Umbilical cord (tissue), 2 donors: ENCODE results near the gene REPS1. TPM values are rescaled to one million over a fixed set of nuclear protein-coding genes. Genes with fewer than 3 reads are reported as not detected.
"Not testable (repeated sequence)": the region's sequence is repeated elsewhere in the genome, so short reads cannot be mapped to it uniquely, and the experiment has no call there.

Experiments
- DNase-seq: peaks from one replicate; pipeline ENCODE4 v3.0.0-alpha.2; 2015; ENCODE audit warnings: low spot score
- total RNA-seq: library from RNA; depleted of rRNA; stranded (reverse); fragments of >200 nt; gene quantifications from one replicate; pipeline ENCODE4 v1.2.3, GENCODE V29; 2014; ENCODE audit warnings: low replicate concordance; ENCODE audit not compliant: insufficient read depth

REPS1 gene, protein sequence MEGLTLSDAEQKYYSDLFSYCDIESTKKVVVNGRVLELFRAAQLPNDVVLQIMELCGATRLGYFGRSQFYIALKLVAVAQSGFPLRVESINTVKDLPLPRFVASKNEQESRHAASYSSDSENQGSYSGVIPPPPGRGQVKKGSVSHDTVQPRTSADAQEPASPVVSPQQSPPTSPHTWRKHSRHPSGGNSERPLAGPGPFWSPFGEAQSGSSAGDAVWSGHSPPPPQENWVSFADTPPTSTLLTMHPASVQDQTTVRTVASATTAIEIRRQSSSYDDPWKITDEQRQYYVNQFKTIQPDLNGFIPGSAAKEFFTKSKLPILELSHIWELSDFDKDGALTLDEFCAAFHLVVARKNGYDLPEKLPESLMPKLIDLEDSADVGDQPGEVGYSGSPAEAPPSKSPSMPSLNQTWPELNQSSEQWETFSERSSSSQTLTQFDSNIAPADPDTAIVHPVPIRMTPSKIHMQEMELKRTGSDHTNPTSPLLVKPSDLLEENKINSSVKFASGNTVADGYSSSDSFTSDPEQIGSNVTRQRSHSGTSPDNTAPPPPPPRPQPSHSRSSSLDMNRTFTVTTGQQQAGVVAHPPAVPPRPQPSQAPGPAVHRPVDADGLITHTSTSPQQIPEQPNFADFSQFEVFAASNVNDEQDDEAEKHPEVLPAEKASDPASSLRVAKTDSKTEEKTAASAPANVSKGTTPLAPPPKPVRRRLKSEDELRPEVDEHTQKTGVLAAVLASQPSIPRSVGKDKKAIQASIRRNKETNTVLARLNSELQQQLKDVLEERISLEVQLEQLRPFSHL
- 48.2 TPM for total RNA-seq

DNA sequence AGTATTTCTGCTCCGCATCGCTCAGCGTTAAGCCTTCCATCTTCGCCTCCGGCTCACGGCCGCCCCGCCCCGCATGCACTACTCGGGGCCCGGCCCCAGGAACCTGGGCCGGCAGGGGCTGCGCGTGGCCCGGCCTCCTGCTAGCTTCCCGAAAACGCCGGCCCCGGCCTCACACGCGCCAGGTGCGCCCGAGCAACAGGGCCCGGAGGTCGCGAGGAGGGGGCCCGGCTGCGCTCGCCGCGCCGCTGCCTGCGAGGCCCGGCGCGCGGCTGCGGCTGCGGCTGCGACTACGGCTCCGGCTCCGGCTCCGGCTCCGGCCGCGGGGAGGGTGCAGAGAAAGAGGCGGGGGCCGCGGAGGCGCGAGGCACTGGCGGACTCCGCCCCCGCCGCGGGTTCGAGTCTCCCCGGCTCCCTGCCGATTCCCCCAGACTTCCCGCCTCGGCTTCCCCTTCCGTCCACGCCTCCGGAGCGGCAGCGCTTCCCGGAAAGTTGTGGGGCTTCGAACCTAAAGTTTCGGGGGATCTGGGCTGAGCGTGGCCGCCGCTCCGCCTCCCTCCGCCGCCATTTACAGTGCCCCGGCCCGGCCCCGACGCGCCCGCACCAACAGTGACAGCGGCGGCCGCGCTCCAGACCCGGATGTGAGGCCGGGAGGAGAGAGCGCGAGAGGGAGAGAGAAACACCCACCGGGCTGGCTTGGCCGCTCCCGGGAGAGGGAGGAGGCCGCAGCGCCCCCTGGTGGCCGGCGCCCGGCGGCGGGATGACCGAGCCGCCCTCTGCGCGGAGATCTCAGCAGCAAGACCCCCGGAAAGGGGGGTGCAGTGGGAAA, at the start of gene REPS1:
Gene REPS1 (minus strand): TSS at position 611 of the 826 bp plus-strand sequence. CDS start 571 bp downstream, at position 40.
- DNase-seq: peak; percentile 92

DNA sequence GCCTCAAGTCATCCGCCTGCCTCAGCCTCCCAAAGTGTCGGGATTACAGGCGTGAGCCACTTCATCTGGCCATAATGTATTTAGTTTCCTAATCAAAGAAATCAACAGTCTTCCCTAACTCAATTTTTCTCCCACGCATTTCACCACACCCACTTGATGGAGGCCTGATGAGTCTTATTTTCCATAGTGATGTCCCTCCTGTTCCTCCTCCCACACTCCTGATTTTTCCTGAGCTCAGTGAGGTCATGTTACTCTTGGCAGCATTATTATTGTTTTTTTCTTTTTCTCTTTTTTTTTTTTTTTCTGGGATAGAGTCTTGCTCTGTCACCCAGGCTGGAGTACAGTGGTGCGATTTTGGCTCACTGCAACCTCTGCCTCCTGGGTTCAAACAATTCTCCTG, 49.4 kb upstream of the REPS1 start:
- DNase-seq: no peak

DNA sequence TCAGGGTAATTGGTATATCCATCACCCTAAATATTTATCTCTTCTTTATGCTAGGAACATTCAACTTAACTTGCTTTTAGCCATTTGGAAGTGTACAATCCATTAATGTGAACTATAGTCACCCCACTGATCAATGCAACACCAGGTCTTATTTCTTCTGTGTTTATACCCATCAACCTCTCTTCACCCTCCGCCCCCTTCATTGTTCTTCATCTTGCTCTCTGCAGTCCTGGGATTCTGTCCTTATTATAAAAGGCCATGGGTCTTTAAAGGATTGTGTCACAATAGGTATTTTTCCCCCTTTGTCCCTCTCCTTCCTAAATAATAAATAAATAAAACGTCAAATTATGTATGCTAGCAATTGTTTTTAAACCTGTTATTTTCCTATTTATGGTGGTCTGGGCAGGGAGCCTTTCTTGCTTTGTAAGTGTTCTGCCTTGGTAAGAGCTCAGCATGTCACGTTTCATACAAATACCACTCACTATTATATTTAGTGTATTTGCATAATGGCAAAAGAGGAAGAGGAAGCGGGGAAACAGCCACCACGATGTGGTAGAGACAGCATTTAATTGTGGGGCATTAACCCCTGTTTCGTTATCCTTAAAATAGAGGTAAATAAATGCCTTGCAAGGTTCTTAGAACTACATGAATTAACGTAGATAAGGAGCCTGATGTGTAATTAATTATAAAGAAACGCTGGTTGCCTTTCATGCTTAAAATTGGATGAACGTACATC, 42.3 kb upstream of the REPS1 start:
- DNase-seq: no peak

DNA sequence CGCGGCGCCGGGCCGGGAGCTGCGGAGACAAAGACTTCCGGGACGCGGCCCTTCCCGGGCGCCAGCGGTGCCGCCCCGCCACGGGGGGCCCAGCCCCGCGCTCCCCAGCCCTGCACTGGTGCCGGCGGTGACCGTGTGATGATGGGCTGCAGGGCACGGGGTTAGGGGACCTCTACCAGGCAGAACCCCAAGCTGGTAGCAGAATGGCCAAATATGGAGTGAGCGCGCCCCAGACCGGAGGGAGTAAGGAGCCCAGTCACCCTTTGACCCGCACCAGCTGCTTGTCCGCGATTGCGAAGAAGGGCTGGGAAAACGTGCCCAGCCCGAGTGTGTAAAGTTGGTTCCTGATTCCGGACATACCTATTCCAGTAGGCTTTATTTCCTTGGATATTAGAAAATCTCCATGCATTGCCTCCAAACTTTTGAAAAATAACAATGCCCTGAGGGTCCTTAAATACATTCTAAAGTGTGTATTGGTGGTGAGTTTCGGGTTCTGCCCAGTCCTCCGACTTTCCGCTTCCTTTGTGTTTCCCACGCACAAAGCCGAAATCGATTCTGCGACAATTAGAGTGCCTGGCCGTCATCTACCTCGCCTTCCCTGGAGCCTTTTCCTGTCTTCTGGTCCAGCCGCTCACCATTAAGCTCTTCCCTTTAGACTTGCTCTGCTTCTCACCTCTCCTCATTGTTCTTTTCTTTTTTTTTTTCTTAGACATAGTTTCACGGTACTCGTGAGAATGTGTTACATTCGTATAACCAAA, 41.6 kb upstream of the REPS1 start:
- DNase-seq: peak; percentile 60

DNA sequence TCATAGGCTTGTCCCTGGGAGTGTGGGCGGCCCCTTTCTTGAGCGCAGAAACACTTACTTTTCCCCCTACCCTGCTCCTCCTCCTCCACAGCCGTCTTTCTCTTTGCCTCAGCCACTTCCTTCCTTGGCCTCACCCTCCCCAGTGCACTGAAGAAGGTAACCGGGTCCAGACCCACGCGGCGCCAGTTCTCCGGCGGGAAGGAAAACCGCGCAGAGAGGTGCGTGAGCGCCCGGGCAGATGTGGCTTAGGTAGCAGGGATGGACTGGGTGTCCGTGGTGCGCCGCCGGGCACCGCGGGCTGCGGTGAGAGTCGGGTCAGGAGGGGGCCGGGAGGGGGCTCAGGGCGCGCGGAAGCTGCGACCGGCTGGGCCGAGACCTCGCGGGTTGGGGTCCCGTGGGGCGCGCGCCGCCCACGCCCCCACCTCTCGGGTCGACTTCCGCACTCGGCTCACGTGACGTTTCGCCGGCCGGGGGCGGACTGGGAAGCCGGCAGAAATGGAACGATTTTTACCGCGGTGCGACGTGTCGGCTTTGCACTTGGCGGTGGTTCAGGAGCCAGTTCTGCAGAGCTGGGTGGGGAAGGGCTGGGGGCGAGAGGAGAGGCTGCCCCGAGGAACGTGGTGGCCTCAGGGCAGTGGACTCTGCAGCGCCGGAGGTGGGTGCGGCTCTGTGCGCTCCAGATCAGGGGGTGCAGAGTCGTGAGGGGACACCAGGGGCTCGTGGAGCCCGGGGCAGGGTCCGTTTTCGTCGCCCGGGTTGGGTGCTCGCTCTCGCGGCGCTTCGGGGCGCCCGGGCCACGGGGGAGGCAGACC, 40.8 kb upstream of the REPS1 start, which contains the start of gene ABRACL:
Gene ABRACL (plus strand): TSS at position 88 of the 812 bp plus-strand sequence. CDS start 5,416 bp downstream, outside the sequence.
- DNase-seq: peak; percentile 81

DNA sequence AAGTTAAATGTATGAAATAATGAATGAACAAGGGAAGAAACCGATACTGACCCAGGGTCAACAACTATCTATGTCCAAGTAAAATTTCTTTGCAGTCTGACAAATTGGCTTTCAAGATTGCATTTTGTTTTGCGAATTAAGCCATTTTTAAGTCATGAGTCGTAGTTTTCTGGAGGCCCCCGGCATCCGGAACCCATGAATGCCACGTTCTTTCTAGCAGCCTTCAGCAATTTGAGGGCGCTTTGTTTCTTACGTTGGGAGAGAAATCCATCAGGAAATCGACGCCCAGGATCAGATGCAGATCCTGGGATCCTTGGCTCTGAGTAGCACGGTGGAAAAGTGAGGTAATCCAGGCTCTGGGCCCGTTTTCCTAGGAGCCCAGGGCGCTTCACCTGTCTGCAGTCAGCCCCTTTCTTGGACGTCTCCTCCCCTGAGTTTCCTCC, 40.2 kb upstream of the REPS1 start:
- DNase-seq: no peak

DNA sequence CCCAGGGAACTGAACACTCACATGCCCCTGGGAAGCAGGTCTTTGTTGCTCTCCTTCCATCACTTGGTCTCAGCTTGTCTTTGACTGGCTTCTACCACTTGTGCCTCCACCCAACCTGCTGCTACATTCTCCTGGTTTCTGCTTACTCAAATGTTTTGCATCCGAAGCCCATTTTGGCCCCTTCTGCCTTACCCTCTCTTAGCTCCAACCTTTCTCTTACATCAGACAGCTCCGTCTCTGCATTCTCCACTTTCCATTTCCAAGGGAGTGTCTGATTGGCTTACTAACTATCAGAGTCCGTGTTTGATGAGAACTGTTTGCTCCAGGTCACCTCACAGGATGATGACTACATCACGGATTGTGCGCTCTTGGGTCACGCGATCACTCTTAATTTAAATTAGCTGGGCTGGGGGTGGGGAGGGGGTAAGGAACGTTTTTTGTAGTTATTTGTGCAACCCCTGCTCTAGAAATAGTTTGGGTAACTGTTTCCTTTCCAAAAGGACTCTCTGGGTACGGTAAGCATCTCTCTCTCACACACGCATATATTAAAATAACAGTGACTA, 39.6 kb upstream of the REPS1 start:
- DNase-seq: no peak

DNA sequence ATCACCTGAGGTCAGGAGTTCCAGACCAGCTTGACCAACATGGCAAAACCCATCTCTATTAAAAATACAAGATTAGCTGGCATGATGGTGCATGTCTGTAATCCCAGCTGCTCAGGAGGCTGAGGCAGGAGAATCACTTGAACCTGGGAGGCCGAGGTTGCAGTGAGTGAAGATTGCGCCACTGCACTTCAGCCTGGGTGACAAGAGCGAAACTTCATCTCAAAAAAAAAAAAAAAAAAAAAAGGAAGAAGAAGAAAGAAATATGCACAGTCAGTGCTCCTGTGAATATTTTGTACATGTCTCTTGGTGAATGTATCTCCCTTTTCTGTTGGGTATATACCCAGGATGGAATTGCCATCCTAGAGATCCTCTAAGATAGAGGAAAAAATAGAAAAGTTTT, 37.4 kb upstream of the REPS1 start:
- not testable (repeated sequence) for DNase-seq

DNA sequence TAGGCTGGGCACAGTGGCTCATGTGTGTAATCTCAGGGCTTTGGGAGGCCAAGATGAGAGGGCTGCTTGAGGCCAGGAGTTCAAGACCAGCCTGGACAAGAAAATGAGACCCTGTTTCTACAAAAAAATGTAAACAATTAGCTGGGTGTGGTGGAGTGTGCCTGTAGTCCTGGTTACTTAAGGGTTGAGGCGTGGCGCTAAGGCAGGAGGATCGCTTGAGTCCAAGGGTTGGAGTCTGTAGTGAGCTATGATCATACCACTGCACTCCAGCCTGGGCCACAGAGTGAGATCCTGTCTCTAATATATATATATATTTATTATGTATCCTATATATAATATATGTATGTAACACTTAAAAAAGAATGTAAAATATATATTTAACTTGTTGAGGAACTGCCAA, 32.6 kb upstream of the REPS1 start:
- DNase-seq: no peak

DNA sequence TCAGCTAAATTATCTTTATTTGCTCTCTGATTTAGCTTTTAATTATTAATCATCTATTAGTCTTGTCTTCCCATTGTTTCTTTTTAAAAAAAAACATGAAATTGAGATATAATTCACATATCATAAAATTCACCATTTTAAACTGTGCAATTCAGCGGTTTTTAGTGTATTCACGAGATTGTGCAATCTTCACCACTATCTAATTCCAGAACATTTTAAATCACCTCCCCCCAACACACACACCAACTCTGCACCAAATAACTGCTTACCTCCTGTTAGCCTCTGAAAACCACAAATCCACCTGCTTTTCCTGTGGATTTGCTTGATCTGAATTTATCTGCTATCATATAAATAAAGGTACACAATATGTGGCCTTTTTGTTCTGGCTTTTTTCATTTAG, 31.7 kb upstream of the REPS1 start:
- no peak for DNase-seq

DNA sequence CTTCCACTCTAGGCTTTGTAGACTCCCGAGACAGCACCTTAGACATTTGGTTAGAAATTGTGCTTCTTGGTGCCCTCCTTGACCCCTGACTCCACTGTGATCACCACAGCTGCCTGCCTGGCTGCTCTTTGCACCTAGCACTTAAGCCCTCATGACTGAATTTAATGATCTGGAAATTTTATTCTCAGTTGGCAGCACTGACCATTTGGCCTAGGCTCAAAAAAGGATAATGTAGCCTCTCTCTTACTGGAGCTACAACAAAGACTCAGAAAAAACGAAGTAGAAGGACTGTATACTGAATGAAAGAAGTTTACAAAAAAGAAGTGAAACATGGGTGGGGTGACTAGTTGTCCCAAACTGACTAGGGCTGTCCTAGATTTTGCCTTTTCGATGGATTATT, 29.2 kb upstream of the REPS1 start:
- peak; percentile 27 for DNase-seq

DNA sequence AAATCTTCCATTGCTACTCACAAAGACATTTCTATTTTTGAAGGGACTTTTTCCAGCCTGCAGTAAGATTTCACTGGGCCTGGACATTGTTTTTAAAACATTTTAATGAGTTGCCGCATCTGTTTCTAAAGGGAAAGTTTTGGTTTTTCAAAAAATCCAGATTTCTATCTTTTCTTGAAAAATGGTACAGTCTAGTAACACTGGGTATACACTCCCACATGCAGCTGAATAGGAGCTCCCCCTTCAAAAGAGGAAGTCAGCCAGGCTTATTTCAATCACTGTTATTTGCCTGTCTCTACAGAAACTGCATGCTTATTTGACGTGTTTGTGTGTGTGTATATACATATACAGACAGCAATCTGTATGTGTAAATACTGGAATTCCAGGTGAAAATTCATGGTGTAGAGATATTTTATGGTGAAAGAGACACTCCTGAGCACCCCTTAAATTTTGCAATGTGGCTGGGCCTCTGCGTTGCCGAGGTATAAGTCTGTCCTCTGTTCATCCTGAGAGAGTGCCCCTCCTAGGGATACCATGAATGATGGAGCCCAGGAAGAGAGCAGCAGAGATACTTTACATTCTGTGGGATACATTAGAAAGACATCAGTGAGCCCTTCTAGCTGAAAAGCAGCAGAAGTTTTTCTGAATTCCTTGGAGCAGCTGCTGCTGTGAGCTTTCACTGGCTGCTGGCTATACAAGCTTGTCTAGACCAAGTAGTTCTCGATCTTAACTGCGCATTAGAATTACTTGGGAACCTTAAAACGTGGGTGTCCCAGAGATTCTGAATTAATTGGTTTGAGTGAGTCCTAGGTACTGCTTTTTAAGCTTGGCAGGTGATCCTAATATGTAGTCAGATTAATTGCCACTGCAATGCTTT, 28.5 kb upstream of the REPS1 start:
- DNase-seq: peak; percentile 50

DNA sequence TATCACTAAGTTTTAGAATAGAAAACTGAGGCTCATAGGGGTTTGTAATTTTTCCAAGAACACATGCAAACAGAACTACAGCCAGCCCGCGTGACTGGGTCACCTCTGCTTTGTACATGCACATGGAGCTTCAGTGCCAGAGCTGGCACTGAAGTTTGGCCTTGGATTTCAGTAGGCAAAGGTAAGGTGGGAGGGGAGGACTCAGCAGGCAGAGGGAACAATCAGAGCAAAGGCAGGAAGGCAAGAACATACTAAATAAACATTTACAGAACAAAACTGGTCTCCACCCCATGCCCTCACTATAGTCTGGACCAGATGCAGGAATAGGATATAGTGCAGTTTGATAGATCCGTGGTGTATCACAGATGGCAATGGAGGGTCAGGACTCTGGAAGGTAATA, 26.9 kb upstream of the REPS1 start:
- no peak for DNase-seq

DNA sequence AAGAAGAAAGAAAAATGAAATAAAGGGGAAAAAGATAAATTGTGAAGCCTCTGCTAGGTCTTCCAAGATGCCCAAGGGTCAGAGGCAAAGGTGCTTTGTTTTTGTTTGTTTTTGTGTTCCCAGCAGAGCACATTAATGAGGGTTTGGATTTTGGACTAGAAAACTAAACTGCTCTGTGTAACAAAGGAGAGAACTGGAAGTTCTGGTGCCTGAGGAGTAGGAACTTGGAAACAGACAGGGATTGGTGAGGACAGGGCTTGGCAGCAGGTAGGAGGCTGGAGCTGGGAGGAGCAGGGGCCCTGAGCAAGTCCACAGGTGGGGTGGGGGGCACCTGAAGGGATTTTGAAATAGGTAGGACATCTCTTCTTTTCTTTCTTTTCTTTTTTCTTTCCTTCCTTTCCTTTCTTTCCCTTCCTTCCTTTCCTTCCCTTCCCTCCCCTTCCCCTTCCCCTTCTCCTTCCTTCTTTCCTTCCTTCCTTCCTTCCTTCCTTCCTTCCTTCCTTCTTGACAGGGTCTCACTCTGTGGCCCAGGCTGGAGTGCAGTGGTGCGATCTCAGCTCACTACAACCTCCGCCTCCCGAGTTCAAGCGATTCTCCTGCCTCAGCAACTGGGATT, 25.2 kb upstream of the REPS1 start:
- no peak for DNase-seq

DNA sequence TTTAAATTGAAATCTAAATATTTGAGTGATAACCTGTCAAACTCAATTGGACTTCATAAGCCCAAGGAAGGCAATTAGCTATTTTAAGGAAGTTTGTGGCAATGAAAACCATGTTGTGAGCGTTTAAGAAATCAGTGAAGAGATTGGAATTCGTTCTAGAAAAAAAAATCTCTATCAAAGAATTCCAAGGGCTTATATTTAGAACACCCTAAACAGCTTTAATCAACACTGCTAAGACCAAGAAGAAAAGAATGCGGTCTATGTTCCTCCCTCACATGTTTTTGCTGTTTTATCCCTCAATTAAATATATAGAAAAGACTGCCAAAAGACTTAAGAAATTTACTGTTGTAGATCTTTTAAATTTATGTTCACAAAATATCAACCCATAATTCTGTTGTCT, 23.9 kb upstream of the REPS1 start:
- no peak for DNase-seq

DNA sequence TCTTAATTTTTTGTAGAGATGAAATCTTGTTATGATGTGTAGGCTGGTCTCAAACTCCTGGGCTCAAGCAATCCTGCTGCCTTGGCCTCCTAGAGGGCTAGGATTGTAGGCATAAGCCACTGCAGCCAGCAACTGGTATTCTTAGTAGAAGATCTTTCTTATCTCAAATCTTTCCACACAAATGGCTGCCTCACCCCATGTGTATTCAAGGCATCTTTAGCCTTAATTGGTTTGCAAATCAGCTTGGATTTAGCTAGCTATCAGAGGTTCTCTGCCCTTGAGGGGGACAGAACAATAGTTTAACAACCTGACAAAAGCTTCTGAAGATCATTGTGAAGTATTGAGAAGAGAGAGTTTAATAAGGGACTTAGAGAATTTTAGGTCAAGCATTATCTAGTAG, 22.6 kb upstream of the REPS1 start:
- DNase-seq: no peak

DNA sequence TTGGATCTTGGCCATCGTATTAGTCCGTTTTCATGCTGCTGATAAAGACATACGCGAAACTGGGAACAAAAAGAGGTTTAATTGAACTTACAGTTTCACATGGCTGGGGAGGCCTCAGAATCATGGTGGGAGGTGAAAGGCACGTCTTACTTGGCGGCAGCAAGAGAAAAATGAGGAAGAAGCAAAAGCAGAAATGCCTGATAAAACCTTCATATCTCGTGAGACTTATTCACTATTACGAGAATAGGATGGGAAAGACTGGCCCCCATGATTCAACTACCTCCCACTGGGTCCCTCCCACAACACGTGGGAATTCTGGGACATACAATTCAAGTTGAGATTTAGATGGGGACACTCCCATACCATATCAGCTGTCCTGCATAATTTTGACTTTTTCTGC, 20.1 kb upstream of the REPS1 start:
- no peak for DNase-seq

DNA sequence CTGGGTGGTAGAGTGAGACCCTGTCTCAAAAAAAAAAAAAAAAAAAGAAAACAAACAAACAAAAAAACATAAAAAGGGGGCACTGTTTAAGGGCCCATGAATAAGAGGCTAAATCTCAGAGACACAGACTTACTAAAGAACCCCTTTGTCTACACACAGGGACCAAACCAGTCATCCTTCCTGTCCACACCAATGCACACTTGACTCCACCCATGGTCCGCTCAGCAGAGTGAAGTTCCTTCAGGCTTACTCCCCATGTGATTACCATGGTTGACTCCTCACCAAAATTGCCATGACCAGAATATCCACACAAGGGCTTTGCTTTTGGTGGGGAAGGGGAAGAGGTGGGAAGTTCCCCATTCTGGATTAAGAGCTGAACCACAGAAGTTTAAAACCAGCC, 19.4 kb upstream of the REPS1 start:
- no peak for DNase-seq
